GM10266 (cell line): ENCODE results near the gene PRXL2C.
A peak's percentile ranks its signal among the peaks of the same experiment; 100 is the strongest.

Experiments used
- DNase-seq: peaks from one replicate; pipeline ENCODE4 v3.0.0; 2012; ENCODE audit errors: extremely low spot score
- CTCF ChIP-seq: IDR thresholded peaks from 2 replicates; pipeline ENCODE4 v1.5.1; 2012; ENCODE audit warnings: mild to moderate bottlenecking, low read depth; ENCODE audit not compliant: control insufficient read depth, insufficient read depth; ENCODE audit errors: missing control alignments

PRXL2C gene

DNA sequence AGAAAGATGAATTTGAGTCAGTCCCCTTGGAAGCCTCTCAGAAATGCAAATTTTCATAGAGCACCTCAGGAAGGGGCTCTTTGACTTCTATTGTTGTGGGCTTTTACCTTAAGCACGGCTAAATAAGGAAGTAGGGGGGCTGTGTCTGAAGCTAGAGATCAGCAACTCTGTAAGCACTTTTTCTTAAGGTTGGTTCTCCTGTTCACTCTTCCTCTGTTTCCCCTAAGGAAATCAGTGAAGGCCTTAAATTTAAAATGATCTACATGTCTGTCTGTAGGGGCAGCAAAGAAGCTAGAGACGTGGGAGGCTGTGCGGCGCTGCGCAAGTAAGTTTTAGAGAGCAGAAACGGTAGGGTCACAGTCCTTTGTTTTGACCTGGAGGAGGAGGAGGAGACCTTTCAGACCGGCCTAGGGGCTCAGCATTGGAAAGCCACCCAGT is 34.3 kb downstream of the PRXL2C start:
- no peak for TF ChIP-seq CTCF
- no peak for DNase-seq

DNA sequence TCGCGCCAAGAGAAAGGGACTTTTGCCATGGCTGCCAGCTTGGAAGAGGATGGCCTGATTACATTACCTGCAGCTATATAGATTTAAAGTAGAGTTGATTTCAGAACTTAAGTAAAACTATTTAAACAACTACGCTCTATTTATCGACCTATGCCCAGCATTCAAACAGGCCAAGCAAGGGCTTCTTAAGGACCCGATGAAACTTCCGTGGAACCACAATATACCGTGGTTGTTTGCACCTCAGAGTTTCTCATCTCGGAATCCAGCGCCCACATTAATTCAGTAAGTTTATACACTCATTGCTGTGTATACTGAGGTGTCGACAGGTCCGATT is 35.0 kb downstream of the PRXL2C start:
- no peak for TF ChIP-seq CTCF
- no peak for DNase-seq

- peak; percentile 24 for TF ChIP-seq CTCF
- peak; percentile 86 for DNase-seq
These were observed 35.5 kb downstream of the PRXL2C start, which contains the start of gene CDC14B for GRCh38 chr9:96619491-96620180. Gene CDC14B, minus strand, starts transcription at chr9:96619843. Its CDS starts 465 bp downstream, at chr9:96619378.

GRCh38 chr9:96619124-96619465 is 36.0 kb downstream of the PRXL2C start:
- no peak for TF ChIP-seq CTCF
- peak; percentile 30 for DNase-seq

GRCh38 chr9:96618209-96619123 is 36.7 kb downstream of the PRXL2C start:
- TF ChIP-seq CTCF = no peak
- DNase-seq = peak; percentile 26

- no peak for TF ChIP-seq CTCF
These were observed 37.5 kb downstream of the PRXL2C start for GRCh38 chr9:96617439-96618185.

More at GRCh38 chr9:96617439-96618185, 37.5 kb downstream of the PRXL2C start:
- DNase-seq = no peak
